Measurements from ENCODE around the gene RAI1.
A peak's percentile ranks its signal among the peaks of the same experiment; 100 is the strongest.

RAI1 gene

DNA sequence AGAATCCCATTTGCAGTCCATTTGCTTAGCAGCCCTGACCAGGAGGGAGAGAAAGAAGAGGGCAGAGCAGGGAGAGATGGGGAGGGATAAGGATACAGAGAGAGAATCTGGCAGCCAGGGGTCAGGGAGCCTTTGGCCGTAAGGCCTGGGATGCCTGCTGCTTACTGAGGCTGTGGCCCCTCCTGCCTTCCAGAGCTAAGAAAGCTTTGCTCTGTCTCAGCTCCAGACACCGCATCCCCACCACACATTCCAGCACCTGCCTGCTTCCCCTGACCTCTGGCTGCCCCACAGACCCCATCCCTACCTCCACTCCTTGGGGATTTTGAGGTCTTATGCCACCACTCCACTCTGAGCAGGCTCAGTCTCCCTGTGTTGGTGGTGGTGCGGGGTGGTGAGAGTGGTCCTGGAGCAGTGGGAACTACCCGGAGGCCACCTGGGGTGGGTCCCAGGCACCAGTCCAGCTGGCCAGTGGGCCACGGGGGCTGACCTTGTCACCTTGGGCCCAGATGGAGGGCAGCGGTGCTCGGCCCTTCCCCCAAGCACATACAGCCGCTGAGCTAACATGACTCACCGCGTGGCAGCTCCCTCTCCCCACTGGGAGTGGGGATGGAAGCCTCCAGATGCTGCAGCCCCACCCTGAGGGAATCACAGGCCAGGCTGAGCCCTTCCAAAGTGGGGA lies 58.3 kb downstream of the RAI1 start:
- Histone ChIP-seq H3K27ac (peak overlapping the region in 18 of 21 experiments; percentile 15 to 84 (median 73)), H3K4me3 (peak overlapping the region in 1 of 7 experiments; percentile 1)

DNA sequence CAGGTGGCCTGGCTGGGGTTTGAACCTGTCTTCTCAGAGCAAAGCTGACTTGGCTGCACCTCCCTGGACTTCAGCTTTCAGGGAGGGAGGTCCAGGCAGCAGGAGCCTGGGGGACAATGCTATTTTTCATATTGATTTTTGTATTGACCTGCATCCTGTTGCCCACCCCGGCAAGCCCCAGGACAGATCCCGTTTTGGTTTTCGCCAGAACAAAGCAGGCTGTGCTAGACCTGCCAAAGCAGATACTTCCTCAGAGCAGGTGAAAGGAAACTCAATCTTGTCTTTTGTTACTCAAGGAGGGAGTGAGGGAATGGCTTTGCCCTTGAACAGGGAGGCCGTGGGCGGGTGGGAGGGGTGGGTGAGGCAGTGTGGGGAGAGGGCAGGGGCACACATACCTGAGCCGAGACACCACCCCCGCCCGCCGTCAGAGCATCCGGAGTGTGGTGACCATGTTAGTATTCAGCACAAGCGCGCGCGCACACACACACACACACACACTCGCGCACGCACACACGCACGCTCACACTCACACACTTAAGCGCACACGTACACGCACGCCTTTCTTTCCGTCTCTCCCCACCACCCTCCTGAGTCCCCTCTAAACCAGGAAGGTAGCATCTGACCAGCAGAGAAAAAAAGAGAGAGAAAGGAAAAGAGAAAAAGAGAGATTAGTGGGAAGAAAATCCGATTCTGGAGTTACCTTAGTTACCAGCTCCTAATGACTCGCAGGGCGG lies 59.5 kb downstream of the RAI1 start:
- H3K27ac ChIP-seq, result peak overlapping the region in 19 of 21 experiments; percentile 29 to 84 (median 73)
- peak overlapping the region in 1 of 7 experiments; percentile 21 for H3K4me3 ChIP-seq

DNA sequence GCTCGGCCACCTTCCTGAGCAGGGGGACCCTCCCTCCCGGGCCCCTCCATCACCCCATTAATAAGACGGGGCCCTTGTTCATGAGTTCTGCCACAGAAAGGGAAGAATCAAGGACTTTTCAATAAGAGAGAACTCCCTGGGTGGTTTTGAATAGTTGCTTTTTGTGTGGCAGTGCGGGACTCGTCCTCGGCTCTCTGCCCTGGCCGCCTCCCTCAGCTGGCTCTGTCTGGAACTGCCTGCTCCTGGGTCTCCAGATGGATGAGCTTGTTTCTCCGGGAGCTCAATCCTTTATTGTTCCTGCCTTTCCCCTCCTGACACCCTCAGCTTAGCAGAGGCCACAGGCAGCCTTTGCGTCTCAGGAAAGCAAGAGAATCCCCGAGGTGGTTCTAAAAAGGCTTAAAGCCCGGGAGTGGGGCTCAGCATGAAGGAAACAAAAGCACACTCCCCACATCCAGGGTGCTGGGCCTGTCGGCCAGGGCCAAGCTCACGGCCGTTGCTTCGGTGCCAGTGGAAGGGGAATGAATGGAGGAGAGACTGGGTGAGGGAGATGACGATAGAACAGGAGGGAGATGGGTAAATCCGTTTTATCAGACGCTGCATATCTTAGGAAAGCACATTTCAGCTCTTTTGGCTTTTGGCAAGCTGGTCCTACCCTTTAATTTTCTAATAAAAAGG lies 60.2 kb downstream of the RAI1 start:
- peak overlapping the region in 18 of 21 experiments; percentile 36 to 84 (median 74) for H3K27ac ChIP-seq

DNA sequence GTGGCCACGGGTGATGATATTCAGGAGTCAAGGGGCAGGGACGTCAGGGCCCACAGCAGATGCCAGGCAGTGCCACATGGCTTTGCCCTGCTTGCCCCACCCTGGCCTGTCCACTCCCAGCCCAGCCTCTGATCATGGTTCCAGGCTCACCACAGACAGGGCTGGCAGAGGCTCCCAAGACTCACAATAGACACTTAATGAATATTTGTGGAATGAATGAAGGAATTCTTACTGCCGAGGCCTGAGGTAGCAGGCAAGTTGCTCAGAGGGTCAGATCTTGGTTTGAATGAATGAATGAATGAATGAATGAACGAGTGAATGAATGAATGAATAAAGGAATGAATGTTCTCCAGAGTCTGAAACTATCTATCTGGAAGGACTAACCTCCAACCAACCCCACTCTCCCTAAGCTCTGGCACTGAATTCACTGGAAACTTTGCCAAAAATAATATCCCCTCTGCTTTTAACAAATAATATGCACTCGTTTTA lies 60.9 kb downstream of the RAI1 start:
- no peak overlapping the region for H3K4me3 ChIP-seq
- H3K27ac ChIP-seq, result peak overlapping the region in 13 of 21 experiments; percentile 36 to 84 (median 75)

More for the DNA sequence above, 60.2 kb downstream of the RAI1 start:
- H3K4me3 ChIP-seq, result peak overlapping the region in 1 of 7 experiments; percentile 21

DNA sequence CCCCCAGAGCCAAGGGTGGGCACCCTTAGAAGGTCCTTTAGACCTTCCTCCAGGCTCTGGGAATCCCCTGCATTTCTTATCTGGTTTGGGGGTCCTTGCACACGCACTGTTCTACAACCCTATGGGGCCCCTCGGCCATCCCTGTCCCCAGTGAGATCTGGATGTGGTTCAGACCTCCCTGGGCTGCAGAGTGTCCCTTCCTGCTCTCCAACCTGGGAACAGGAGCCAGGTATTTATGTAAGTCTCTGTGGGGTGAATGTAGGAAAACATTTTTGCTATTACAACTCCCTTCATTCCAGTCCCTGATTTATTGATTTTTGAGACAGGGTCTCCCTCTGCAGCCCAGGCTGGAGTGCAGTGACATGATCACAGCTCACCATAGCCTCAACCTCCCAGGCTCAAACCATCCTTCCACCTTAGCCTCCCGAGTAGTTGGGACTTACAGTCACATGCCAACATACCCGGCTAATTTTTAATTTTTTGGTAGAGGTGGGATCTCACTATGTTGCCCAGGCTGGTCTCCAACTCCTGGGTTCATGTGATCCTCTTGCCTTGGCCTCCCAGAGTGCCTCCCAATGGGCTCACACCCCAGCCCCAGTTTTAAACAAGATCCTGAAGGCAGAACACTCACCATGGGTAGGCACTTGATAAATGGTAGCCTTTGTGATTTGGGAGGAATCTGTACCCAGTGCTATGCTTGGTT lies 61.6 kb downstream of the RAI1 start:
- Histone ChIP-seq H3K4me3 (no peak overlapping the region), H3K27ac (peak overlapping the region in 5 of 21 experiments; percentile 10 to 77 (median 53))

DNA sequence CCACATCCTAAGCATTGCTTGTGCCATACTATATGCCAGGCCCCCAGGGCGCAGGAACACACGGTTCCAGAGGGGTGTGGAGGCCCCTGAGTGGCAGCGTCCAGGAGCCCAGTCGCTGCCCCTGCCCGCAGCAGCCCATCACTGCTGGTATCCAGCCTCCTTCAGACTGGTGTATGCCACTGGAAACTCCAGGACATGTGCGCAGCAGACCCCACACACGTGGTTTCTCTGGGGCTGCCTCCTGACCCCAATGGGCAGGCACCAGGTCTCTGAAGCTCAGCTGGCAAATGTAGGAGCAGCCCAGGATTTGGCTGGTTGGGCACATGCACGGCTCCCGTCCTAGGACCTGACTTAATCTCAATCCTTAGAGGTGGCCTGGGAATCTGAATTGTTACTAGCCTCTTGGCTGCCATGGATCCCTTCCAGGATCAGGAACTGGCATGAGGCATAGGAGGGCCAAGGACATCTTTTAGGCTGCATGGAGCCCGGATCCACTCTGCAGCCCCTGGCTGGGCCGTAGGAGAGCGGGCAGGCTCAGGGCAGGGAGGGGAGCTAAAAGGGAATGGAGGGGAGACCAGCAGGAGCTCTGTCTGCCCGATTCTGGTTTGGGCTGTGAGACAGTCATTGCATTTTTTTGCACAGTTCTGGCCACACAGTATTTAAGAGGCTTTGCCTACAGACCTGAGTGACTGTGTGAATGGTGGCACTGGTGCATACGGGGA lies 62.3 kb downstream of the RAI1 start:
- Histone ChIP-seq H3K4me3 (no peak overlapping the region), H3K27ac (no peak overlapping the region)

DNA sequence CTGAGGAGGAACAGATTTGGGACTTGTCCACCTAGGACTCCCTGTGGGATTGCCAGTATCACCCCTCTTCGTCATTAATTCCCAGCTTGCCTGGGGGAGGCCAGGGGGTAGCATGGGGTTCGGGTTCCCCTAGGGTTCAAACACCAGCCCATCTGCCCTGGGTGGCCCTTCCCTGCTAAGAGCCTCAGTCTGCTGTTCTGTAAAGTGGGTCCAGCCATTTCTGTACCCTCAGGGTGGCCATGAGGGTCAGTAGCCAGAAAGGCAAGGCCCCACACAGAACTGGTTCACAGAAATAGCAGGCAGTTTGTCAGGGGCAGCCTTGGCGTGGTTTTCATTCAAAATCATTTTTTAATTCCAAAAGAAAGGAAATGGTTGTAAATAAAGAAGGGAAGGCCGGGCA lies 62.9 kb downstream of the RAI1 start:
- H3K27ac ChIP-seq, result peak overlapping the region in 1 of 21 experiments; percentile 24
- no peak overlapping the region for H3K4me3 ChIP-seq

DNA sequence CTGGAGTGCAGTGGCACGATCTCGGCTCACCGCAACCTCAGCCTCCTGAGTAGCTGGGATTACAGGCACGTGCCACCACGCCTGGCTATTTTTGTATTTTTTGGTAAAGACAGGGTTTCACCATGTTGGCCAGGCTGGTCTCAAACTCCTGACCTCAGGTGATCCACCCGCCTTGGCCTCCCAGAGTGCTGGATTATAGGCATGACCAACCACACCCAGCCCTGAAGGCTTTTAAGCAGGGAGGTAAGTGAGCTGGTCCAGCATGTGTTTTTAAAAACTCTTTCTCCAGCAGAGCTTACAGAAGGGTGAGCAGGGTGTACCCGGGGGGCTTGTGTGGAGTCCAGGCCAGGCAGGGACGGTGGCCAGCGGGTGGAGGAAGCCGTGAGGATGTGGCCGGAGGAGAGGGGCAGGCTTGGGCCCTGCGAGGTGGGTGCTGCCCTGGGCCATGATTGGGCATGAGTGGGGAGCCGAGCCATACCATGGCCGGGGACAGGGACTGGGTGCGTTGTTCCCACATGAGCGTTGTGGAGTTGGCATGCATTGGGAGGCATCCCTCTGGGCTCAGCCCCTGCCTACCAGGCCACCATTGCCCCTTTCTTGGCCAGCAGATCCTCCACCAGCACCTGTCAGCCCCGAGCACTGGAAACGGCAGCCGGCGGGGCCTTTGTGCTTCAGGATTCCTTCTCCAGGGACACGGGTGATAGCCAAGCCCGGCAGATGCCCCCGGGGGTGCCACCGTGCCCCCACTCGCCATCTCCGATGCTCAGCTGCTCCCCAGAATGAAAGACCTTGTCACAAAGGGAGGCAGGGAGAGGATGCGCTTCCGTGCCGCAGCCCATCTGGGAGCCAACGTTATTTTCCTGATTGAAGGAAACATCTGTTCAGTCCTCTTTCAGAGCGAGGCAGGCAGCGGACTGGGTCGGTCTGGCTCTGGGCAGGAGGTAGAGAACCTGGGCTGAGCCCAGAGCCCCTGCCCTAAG lies 64.5 kb downstream of the RAI1 start:
- H3K27ac ChIP-seq, result peak overlapping the region in 9 of 21 experiments; percentile 10 to 49 (median 31)

DNA sequence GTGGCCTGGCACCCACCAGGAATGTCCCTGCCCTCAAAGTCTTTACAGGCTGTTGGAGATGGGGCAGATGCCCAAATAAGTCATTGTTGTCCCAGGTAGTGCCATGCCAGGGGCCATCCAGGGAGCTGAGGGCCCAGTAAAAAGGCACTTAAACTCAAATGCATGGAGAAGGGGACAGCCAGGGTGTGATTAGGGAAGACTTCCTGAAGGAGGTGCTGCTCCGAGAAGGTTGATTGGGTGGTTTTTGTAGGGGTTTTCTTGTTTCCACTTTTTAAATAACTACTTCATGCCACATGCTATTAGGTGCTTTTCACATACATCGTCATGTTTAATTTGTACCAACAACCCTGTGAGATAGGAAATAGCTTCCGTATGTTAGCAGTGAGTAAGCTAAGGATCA lies 66.9 kb downstream of the RAI1 start:
- Histone ChIP-seq H3K4me3 (no peak overlapping the region), H3K27ac (peak overlapping the region in 3 of 21 experiments; percentile 9 to 94 (median 66))

More for the DNA sequence above, 64.5 kb downstream of the RAI1 start:
- no peak overlapping the region for H3K4me3 ChIP-seq

DNA sequence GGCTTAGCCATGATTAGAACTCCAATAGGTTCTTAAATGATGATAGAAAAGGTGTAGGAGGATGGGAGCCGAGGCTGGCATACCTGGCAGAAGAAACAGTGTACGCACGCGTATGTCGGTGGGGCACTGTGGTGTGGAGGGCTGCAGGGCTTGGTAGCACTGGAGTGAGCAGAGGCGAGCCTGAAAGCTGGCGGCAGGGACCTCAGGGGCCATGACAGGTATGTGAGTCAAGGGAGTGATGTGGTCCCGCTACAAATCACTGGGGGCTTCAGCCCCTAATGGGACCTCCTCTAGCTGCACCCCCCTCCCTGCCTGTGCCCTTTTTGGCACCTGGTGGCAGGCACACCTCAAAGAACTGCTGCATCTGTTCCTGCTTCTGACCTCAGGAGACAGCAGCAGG lies 67.3 kb downstream of the RAI1 start:
- peak overlapping the region in 7 of 21 experiments; percentile 9 to 94 (median 34) for H3K27ac ChIP-seq
- no peak overlapping the region for H3K4me3 ChIP-seq

DNA sequence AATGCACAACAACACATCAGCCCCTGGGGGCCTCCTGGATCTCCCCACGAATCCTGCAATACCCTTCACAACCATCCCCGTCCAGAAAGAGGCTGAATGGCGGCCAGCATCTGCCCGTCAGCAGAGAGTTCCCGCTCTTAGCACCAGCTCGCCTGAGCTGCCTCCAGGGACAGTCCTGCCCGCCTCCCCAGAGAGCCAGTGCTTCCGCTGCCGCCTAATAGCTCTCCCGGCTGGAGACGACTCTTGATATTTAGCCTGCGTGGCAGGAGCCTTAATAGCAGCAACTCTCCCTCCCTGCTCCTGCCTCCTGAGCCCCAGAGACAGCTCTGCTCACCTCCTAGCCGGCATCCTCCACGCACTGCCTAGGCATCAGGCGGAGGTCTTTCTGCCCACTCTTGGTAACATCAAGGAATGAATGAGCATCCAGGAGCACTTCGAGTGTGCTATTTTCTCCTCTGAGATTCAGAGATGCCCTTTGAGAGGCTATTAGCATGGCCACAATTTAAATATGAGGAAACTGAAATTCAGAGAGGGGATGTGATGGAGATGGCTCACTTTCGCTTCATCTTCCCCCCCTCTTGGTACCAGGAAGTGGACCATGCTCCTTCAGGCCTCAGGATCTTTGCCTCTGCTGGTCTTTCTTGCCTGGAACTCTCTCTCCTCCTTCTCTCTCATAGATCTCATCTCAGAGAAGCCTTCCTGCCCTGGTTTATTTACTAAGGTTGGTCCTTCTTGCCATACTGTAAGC lies 67.9 kb downstream of the RAI1 start:
- Histone ChIP-seq H3K27ac (peak overlapping the region in 14 of 21 experiments; percentile 7 to 94 (median 32)), H3K4me3 (no peak overlapping the region)

DNA sequence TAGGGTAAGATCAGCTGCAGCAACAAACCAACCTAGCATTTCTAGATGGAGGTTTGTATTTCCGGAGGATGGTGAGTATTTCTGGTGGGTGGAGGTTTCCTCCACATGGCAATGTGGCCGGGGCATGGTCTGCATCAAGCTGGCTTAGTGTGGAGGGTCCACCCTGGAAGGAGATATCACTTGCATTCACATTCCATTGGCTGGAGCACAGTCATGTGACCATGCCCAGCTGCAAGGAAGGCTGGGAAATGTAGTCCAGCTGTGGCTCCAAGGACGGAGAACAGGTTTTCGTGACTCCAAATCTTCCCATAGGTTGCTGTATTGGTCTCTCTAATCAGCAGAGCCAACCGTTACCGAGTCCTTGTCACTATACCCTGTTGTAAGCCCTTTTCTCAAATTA lies 68.7 kb downstream of the RAI1 start:
- H3K27ac ChIP-seq, result peak overlapping the region in 8 of 21 experiments; percentile 7 to 94 (median 66)

DNA sequence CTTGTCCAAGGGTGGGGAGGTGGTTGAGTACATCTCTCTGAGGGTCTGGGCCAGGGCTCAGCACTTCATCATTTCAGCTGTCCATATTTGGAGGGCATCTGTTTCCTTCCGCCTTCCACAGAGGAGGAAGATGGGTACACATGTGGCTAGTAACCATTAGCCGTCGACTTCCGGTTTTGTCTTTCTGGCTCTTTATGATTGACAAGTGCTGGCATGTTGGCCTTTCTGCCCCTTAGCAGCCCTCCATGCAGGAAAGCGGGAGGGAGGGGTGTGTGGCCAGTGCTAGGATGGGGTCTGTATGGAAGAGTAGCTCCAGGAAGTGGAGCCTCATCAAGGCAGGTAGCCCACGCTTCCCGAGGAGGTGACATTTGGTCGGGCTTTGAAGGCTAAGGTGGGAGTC lies 69.6 kb downstream of the RAI1 start:
- peak overlapping the region in 20 of 21 experiments; percentile 59 to 94 (median 86) for H3K27ac ChIP-seq
- no peak overlapping the region for H3K4me3 ChIP-seq

More for the DNA sequence above, 68.7 kb downstream of the RAI1 start:
- H3K4me3 ChIP-seq, result no peak overlapping the region

DNA sequence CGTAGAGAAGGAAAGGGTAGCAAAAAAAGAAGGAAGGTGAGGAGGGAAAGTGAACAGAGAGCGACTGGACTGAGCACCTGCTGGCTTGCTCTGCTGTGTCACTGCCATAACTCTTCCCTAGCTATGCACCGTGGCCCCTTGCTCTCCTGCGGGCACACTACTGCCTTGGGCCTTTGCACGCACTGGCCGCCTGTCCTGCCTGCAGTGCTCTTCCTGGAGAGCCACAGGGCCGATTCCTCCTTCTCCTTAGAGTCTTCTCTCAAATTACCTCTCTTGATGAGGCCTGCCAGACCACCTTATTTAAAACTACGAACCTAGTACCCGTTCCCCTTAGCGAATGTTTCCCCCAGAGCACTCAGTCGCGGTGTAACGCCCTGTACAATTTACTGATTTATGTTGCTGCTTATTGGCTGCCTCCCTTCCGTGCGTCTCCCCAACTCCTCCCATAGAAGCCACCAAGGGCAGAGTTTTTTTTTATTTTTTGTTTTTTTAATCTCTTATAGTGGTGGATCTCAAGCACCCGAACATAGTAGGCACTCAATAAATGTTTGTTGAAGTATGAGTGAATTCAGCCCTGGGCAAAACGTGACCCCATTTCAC lies 70.3 kb downstream of the RAI1 start:
- Histone ChIP-seq H3K27ac (peak overlapping the region; percentile 9 to 94 (median 86)), H3K4me3 (peak overlapping the region; percentile 25 to 48 (median 39))

DNA sequence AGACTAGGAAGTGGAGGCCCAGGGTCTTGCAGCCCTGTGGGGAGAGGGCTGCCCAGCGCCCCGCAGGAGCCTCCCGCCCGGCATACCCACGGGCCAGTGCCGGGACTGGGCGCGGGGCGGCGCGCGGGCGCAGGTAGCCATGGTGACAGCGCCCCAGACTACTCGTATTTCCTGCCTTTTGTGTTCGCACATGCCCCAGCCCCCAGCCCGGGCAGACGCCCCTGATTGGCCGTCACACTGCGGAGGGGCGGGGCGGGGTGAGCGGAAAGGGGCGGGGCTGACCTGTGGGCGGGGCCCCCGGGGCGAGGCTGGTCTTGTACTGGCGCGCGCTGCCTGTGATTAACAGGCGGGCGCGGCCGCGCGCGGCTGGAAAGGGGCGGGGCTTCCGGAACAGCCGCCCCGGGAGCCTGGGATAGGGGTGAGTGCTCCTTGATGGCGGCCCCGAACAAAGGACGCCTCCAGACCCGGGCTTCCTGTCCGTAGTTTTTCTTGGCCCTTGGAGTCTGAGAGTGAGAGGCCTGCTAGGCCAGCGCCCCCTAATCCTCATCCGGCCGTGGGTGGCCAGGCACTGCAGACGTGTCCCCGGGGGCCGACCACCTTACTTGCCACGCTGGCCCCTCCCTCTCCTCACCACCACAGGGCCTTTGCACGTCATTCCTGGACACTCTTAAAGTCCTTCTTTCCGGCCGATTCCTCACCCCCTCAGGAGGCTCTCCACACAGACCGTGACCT lies 71.0 kb downstream of the RAI1 start:
- peak overlapping the region; percentile 29 to 48 (median 39) for H3K4me3 ChIP-seq
- H3K27ac ChIP-seq, result peak overlapping the region; percentile 49 to 94 (median 87)

DNA sequence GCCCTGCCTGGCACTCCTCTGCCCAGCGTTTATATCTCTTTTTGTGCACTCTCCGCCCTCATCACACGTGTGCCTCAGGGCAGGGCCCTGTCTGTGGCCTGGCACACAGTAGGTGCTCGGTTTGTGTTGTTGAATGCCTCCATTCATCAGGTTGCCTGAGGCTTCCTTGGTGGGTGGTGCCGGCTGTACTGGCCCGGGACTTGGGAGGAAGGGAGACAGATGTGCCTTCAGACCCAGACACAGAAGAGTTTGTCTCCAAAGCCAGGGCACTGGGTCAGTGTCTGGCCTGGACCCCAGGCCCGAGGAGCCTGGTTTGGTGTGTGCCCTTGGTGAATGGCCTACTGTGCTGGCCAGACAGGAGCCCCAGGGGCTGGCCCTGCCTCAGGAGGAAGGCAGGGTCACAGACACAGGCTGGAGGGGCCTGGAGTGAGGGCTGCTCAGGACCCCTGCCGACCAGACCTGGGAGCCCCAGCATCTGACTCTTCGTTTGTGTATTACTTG lies 71.6 kb downstream of the RAI1 start:
- Histone ChIP-seq H3K27ac (peak overlapping the region; percentile 49 to 94 (median 87)), H3K4me3 (peak overlapping the region; percentile 29 to 48 (median 39))
